GM19452 (cell line): ENCODE measurements around the gene SPOCK1.

Source experiments
- ATAC-seq: cut with Tn5 transposase; IDR thresholded peaks from one replicate; pipeline ENCODE4 v1.9.1; 2021; ENCODE audit not compliant: unreplicated experiment

The SPOCK1 gene

GRCh38 chr5:137129886-137130680, 369.0 kb downstream of the SPOCK1 start:
- no peak for ATAC-seq

- no peak for ATAC-seq
These were observed 371.1 kb downstream of the SPOCK1 start for GRCh38 chr5:137128012-137128411.

GRCh38 chr5:137126829-137127228, 372.3 kb downstream of the SPOCK1 start:
- no peak for ATAC-seq

- no peak for ATAC-seq
These were observed 376.6 kb downstream of the SPOCK1 start for GRCh38 chr5:137122558-137122957.

DNA sequence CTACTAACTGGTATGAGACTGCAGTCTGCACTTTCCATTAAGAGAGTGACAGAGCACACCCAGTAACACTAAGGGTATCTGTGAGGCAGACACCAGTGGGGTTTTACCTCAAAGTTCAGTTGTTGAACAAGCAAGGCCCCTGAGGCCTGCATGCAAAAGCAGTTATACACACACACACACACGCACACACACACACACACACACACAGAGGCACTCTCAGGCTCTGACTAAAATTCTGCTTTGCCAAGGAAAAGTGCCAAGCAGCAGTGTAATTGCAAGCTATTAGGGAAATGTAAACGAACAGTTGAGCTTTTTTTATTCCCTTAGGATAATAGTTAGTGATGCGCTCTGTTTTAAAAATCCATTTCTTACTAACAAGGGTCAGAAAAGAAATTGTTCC, 377.1 kb downstream of the SPOCK1 start:
- ATAC-seq: no peak

- ATAC-seq: no peak
These were observed 379.8 kb downstream of the SPOCK1 start for GRCh38 chr5:137119321-137119720.

- no peak for ATAC-seq
These were observed 380.5 kb downstream of the SPOCK1 start for GRCh38 chr5:137118629-137119028.

DNA sequence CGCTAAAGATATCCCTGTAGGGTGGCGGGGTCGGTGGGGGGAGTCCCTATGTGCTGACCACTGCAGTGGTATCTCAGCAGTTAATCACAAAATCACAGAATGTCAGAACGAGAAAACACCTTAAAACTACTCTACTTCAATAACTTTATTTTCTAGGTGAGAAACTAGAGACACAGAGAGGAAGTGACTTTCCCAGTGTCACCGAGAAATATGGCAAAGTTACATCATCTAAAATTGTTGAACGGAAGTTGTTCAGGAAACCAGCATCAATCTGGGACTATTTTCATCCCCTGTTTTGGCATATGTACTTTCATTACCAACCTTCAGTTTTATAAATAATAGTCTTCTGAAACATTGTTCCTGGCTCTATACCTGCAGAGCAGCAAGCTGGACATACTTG, 384.0 kb downstream of the SPOCK1 start:
- ATAC-seq: no peak

GRCh38 chr5:137114529-137114928, 384.6 kb downstream of the SPOCK1 start:
- ATAC-seq: no peak

GRCh38 chr5:137113939-137114338, 385.2 kb downstream of the SPOCK1 start:
- ATAC-seq: no peak

DNA sequence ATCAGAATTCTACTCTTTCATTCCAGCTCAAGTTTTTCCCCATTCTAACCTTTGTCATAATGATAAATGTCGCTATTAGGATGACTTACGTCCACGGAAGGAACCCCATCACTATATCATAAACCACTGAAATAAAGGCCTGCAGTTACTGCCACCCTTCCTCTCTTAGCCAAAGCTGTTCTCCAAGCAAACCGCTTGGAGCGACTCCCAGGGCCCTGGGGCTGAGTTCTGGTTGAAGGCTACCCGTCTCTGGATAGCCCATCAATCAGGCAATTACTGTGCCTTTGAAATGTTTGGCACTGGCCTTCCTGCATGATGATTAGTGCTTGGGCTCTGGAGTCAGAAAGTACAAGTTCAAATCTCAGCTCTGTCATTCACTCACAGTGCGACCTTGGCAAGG, 386.0 kb downstream of the SPOCK1 start:
- ATAC-seq: no peak

DNA sequence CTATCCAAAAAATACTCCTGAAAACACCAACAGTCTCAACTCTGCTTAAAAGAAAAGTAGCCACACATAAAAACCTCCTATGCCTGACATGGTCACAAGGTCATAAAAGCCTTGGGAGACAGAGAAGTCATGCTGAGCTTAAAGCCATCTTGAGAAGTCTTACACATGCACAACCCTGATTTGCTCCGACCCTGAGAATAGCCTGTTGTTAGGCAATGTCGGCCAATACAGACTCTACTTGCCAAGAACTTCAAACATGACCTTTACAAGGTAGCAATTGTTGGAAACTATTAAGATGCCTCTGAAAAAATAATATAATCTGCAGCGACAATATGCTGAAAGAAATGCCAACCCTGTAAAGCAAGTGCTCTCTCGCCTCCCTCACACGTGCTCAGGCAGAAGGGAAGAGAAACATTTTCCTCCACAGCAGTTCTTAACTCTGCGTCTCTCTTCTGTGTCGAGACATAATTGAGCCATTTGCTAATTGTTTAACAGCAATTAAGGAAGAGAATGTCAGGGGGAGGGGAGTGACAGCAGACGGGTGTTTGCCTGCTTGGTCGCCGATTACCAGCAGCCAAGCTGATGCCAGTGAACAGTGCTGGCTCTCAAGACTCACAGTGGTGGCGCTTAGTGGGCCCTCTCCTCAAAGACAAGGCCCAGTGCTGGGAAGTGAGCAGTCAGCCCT, 393.6 kb downstream of the SPOCK1 start:
- no peak for ATAC-seq

DNA sequence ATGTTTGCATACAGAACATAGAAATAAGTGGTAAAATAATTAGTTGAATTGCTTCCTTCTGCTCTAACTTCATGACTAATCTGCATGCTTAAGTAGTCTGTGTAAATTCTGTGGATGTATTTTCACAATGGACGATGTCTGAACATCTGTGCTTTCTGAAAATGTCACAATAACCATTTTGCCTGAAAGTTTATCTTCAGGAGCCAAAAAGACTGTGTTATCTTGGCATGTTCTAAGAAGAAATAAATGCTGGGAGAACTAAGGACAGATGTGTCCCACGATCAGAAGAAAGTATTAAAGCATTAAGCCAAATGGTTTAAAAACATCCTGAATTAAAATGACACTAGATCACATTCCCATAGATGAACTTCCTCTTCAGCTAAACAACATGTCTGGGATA, 397.6 kb downstream of the SPOCK1 start:
- ATAC-seq: no peak

DNA sequence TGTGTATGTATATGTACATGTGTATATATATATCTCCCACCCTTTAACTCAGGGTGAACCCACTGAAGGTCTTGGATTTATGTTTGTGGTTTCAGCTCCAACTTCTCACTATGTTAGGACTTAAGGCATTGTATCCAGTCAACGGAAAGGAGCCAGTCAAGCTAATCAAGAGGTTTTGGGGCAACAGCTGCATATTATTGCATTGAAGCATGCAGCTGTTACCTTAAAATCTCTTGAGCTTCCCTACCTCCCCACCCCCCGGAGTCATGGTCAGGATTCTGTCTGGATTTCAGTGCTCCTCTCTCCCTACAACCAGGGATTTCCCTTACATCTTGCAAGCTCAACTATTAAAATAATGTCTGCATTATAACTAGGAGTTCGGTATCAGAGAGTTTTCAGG, 399.5 kb downstream of the SPOCK1 start:
- no peak for ATAC-seq

DNA sequence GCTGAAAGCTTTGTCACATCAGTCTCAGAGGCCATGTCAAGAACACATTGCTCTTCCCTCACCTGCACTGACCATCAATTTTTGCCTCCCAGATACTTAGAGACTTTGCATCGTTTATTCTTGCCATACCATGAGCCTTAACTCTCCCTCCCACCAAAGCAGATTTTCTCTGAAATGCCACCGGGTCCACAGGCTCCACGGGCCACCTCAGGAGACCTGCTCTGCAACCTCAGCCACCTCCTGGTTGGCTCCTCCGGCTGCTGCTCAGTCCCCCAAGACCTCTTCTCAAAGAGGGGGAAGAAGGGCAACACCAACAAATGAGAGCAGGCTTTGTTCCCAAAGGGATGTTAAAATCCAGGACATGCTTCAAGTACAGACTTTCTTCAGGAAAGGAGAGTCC, 400.5 kb downstream of the SPOCK1 start:
- no peak for ATAC-seq

DNA sequence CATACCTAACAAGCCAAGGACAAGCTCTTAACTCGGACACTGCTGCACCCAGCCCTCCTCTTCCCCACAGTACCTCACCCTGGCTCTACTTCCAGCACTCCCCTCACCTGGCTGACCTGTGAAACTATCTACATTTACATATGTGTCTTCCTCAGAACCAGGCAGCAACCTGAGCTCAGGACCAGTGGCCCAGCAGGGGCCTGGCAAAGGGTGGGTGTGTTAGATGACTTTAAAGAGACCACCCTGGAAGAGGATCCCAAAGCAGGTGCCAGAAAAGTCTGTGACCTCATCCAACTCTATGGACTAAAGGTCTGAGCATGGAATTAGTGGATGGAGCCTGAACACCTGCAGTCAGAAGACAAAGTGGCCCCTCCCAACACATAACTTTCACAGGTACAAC, 400.9 kb downstream of the SPOCK1 start:
- ATAC-seq: no peak

GRCh38 chr5:137097203-137097602, 401.9 kb downstream of the SPOCK1 start:
- no peak for ATAC-seq

GRCh38 chr5:137096149-137097103, 402.7 kb downstream of the SPOCK1 start:
- no peak for ATAC-seq

DNA sequence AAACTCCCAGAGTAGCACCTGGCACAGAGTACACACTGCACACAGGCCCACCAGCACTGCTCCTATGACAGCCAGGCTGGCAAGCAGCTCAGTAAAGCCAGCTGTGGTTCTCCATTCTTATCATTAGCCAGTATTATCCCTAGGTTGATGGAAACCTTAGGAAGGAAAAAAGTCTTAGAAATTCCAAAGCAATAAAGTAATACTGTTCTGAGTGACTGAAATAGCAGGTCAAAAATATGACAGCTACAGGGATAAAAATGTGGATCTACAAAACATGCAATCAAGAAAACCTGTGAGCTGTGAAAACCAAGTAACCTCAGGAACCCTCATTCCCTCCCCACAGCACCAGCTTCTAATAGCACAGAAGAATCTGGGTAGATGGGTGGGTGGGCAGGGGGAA, 403.5 kb downstream of the SPOCK1 start:
- no peak for ATAC-seq

- no peak for ATAC-seq
These were observed 406.3 kb downstream of the SPOCK1 start for GRCh38 chr5:137092831-137093230.

DNA sequence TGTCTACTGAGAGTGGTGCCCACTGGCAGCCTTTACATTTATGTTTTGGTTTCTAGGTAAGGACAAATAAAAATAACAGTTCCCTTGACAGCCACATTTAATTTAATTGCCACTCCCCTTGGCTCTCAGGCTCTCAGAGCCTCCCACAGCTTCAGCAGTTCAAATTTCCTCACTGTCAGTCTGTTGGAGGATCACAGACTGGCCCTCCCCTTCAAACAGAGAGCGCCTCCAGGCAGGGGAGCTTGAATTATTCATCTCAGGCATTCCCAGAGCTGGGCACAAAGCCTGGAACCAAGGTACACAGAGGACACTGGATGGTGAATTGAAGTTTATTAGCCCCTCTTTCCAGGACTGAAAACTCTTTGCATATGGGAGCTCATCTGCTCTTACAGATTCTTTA, 407.7 kb downstream of the SPOCK1 start:
- ATAC-seq: no peak
